Pons (tissue), 1 donor: ENCODE results near the gene CST3.
"Not testable (repeated sequence)": the region's sequence is repeated elsewhere in the genome, so short reads cannot be mapped to it uniquely, and the experiment has no call there.

Source experiments
- DNase-seq: peaks from one replicate; pipeline ENCODE4 v3.0.0-alpha.2; 2016; ENCODE audit warnings: low spot score

CST3 gene, protein sequence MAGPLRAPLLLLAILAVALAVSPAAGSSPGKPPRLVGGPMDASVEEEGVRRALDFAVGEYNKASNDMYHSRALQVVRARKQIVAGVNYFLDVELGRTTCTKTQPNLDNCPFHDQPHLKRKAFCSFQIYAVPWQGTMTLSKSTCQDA

DNA sequence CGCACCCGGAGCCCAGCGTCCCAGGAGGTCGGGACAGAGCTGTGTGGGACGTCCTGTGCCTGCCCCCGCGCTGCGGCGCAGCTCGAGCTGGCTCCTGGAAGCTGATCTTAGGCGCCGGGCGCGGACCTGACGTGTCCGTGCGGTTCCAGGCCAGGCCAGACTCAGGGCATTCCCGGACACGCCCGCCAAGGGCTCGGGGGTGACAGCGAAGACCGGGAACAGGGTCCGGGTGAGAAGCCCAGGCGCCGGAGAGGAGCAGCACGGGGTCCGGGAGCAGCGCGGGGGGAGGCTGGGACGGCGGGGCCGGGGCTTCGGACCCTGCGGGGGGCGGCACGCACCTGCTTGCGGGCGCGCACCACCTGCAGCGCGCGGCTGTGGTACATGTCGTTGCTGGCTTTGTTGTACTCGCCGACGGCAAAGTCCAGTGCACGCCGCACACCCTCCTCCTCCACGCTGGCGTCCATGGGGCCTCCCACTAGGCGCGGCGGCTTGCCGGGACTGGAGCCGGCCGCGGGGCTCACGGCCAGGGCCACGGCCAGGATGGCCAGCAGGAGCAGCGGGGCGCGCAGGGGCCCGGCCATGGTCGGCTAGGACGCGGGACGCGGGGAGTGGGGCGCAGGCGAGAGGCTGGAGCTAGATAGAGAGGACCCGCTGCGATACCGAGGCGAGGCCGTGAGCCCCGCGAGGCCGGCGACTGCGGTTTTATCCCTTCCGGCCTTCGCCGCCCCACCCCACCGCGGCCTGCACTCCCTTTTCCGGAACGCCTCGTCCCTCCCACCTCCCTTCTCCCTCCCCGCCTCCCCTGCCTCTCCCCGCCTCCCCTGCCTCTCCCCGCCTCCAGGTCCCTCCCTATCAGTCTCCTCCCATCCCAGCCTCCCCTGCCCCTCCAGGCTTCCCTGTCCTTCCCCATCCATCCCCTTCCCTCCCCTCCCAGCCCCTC, at the start of gene CST3:
CST3 (minus strand) TSS at position 674 of the 940 bp plus-strand sequence; CDS start at position 581, 93 bp downstream.
- DNase-seq, result peak; percentile 49

DNA sequence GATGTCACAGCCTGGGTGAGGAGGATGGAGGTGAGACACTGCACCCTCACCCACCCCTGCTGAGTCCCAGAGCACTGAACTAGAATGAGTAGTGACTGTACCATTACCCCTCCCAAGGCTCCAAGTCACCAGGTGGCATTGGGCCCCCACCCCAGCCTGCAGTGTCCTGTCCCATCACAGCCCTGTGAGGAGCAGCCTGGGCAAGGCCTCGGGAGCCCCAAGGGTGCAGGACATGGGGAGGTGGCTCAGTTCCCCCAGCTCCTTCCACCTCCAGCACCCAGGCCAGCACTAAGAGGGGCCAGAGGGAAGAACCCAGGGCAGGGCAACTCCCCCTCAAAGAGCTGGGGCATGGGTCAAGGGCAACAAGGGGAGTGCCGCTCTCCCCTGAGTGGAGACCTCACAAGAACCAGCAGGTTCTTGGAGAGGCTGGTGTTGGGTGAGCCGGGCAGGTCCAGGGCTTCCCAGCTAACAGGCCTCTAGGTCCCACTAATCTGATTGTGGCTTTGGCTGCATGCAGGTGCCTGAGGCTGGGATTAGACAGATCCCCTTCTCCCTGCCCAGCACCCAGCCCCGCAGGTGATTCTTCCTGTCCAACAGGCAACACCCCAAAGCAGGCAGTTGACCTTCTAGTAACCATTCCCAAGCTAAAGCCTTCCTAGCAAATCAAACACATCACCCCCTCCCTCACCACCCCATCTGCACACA, 48.4 kb upstream of the CST3 start:
- no peak for DNase-seq

DNA sequence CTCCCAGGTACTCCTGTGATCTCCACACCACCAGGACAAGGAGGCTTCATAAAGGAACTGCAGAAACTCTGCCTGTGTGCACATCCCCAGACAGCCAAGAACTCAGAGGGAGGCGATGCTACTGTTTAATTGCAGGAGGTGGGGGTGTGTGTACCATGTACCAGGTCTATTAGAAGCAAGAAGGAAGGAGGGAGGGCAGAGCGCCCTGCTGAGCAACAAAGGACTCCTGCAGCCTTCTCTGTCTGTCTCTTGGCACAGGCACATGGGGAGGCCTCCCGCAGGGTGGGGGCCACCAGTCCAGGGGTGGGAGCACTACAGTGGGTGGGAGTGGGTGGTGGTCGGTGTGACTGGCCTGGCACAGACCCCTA, 47.8 kb upstream of the CST3 start:
- not testable (repeated sequence) for DNase-seq

DNA sequence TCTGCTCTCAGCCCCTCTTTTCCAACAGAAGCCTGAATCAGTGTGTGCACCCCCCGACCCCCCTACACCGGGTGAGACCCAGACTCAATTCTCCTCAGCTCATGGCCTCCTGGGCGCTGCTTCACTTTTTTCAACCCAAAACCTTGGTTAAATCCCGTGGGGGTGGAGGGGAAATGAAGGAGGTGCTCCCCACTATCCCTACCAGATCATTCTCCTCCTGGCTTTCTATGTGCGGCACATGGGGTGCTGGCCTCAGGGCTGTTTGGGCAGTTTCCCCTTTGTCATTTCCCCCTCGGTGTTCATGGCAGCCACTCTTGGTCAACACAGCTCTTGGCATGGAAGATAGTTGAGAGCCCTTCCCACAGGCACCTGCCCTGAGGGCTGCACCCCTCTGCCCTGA, 46.5 kb upstream of the CST3 start:
- DNase-seq, result no peak

DNA sequence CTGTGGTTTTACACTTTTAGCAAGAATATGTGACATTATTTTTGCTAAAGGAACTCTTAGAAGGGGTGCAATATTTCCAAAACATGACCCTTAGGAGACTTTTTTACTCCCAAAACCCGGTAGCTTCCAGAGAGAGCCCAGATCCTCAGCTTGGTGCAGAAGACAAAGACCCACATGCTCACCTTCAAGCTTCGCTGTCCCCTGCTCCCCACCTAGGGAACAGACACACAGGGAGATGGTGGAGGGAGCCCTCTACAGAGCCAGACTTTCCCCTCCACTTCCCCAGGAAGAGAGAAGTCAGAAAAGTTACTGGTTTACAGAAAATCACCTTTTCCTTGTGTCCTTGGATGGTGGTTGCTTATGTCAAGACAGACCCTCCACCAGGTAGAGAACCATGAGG, 46.1 kb upstream of the CST3 start:
- no peak for DNase-seq

DNA sequence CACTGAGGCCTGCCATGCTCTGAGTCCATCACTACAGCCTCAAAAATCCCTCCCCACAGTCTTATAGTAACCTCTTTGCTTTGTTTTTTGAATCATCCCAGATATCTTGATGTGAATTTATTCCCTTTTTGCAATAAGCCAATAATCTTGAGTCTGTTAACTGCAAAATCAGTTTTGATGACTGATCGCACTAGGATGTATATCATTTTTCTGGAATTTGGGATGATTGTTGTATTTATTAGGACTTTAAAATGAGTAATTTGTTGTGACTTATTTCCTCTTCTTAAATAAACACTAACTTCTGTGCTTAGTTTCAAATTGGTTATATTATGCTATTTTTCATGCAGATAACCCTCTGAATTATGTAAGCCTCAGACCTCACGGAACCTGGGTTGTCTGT, 45.5 kb upstream of the CST3 start:
- DNase-seq, result no peak

DNA sequence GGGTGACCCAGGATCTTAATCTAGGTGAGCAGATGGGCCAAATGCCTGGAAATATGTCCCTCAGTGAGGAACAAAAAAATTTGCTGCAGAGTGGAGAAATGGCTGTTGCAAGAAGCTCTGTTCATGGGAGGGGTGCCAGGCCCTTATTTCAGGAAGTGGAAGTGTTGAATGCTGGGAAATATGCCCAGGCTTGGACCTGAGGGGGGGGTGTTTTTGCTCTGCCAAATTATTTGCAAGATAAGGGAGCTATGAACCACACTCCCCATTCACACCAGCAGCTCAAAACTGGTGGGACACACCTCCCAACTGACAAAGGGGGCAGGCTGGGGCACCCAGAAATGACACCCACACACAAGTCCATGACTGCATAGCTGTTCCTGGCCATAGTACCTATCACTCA, 42.4 kb upstream of the CST3 start:
- DNase-seq, result no peak

DNA sequence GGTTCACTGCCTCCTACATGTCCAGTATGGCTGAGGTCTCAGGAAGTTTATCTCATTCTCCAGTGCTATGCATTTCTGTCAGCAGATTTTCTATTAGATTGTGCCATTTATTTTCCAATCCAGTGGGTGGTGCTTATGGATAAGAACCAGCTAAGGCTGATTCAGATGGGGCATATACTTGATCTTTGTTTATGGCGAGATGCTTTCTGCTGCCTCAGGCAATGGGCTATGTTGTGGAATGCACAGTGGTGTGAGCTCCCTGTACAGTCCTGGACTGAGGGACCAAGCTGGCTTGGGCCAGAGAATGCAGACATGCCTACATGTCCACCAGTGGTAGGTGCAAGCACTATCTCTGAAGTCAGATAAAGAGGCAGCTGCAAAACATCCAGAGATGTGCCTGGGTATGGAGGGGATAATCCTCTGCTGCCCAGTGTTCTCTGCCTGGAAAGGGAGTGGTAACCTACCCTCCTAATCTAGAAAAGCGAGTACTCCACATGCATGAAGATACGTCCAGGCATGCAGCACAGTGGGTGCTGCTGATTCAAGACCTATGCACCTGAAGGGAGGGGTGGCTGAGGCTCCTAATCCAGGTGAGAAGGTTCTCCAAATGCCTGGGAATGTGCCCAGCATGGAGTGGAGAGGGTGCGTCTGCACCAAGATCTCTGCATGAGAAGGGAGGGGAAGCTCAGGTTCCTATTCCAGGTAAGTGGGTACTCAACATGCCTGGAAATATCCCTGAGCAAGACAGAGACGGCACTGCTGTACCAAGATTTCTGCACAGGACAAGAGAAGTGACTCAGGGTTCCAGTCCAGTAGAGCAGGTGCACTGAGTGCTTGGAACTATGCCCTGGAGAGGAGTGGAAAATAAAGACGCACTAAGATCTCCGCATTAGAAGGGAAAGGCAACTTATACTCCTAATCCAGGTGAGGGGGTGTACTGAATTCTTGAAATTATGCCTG, 41.7 kb upstream of the CST3 start:
- no peak for DNase-seq

DNA sequence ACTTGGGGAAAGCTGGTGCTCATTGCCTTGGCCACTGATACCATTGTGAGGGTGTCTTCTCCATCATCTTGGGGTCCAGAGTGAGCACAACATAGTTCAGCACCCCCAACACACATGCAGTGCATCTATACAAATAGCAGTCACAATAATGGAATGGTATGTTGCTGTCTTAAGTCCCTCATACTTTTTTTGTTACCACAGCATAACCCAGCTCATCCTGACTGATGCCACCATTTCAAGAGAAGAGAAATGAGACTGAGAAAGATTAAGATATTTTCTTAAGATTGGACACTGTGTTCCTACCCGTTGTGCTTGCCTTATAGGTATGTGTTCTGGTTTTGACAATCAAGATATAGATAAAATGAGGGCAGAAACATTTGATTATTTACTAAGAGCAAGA, 35.5 kb upstream of the CST3 start:
- no peak for DNase-seq

DNA sequence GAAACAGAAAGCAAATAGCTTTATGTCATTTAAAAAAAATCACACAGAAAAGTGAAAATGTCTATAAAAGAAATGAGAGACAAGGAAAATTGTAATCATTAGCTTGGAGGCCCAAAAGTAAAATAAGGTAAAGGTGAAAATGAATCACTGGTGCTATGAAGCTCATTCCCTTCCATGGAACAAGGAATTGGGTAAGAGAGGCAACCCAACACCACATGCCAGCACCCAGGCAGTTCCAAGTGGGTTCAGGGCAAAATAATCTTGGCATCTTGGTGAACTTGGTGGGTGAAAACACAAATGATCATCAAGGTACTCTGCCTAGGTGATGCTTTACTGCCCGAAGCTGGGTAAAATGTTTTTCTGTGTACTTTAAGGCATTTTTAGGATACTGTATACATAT, 34.4 kb upstream of the CST3 start:
- no peak for DNase-seq

DNA sequence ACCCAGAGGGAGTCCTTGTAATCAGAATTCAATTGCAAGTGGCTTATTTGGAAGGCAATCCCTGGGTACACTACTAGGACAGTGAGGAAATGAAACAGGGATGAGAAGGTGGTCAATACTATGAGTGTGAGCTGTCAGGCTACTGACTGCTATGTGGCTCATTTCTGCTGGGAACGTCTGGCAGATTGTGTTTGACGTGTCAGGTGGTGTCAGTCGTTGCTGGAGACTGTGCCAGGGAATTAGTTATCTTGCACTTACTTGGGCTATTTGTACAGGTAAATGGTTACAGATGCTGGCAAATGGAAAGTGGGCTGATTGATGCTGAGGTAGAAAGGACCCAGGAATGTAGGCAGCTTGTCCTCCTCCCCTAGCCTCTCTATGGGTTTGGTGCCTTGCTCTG, 33.7 kb upstream of the CST3 start:
- no peak for DNase-seq

DNA sequence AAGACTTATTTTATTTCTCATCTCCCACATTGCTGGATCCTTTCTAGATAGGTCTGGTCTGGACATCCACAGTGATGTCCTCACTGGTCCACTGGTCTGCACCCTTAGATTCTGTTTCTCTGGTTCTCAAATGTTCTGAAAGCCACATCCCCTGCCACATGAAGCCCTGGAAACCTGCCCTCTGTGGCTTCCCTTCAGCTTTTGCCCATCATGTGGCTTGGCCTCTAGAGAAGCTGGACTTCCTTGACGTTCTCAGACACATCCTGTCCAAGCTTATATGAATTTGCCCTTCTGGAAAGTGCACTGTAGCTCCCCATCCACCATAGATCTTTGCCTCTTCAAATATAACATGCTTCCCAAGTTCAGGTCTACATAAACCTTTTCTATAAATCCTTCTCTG, 32.6 kb upstream of the CST3 start:
- DNase-seq, result peak; percentile 24

DNA sequence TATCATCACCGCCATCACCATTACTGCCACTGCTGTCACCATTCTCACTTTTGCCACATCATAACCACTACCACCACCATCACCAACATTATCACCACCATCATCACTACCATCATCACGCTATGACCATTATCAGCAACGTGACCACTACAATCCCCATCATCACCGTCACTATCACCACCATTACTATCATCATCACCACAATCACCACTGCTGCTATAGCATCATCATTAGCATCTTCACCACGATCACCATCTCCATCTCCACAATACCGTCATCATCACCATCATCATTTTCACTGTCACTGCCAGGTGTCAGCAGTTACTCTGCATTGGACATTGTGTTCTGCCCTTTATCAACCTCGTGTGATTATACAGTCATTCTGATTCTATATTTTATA, 32.1 kb upstream of the CST3 start:
- no peak for DNase-seq

DNA sequence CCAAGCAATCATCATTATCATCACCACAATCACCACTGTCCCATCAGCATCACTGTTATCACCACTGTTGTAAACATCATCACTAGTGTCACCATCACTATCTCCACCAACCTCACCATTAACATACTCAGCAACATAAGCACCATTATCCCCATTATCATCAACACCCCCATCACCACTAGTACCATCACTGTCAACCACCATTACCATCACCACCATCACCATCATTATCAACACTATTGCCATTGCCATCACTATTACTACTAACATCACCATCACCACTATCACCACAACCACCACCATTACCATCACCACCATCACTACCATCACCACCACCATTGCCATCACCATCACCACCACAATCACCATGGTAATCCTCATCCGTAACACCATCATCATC, 31.6 kb upstream of the CST3 start:
- DNase-seq, result no peak

DNA sequence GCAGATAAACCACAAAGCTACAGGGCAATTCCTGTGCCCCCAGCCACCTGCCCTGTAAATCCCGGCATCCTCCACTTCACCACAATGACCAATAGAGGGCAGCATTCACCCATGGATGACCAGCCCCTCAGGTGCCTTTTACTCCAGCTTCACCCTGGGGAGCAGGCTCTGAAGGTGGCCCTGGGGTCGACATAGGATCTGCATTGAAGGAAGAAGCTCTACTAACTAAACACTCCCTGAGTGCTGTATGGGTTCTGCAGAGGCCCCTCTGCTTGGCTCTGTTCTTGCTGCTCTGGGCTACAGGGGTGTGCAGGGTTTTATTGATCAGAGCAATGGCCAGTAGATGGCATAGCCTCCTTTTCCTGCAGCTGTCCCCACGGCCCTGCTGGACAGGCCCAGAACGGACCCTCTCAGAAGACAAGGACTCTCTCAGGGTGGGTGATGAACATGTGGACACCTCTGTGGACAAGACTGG, 30.8 kb upstream of the CST3 start:
- DNase-seq, result peak; percentile 48

DNA sequence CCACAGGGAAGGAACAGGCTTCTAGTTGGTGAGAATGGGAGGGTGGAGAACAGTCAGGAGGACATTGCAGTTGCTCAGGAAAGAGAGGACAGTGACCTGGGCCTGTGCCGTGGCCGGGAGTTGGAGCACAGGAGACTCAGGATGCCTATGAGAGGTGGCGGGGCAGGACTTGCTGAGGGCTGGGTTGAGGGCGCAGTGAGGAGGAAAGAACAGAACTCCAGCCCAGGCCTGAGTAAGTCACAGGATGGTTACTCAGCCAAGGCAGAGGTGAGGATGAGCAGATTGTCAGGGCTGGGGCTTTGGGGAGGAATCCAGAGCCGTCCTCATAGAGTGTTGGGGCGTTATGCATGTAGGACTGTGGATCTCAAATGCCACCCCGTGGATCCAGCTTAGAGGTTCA, 29.9 kb upstream of the CST3 start:
- DNase-seq, result no peak

DNA sequence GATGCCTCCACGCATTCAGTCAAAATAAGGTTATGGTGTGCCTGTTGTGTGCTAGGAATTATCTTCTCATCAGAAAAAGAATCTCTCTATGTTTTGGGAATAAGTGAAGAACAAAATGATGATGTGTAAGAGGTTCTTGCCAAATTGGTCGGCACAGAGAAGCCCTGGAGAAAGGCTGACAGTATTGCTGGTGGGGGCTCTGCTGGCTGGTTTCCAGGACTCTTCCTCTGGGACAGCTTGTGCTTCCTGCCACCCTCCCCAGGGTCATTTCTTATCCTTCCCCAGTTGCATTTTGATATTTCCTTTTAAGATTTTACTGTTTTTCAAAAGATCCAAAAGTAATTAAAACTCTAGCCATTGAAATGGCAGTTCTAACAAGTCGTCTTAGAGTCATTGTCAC, 28.9 kb upstream of the CST3 start:
- DNase-seq, result no peak

DNA sequence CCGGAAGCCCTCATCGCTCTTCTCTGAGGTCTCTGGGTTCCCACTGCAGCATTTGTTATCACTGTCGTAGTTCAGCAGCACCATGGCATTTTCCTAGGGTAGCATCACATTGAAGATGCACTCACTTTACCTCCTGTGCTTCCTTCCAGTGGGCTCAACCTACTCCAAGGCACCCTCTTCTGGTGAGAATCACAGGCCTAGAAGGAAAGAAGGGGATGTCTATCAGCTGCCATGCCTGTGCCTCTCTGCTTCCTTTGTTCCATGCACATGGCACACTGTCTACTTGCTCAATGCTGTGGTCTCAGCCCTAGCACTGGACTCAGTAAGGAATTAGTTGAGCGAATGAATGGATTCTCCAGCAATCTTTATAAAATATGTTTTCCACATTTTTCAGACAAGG, 28.4 kb upstream of the CST3 start:
- no peak for DNase-seq

DNA sequence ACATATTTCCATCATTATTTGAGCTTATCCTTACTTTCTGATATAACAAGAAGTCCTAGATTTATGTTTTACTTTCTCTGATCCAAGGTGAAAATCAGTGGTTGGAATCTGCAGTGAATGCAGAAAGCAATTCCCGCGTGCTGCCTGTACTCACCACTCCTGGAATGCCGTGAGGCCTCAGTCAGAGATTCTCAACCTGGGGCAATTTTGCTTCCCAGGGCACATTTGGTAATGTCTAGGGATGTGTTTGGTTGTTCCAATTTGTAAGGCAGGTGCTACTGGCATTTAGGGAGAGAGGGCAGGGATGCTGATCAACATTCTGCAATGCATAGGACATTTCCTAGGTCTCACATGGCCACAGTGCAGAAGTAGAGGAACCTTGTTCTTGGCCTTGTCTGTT, 27.2 kb upstream of the CST3 start:
- no peak for DNase-seq

DNA sequence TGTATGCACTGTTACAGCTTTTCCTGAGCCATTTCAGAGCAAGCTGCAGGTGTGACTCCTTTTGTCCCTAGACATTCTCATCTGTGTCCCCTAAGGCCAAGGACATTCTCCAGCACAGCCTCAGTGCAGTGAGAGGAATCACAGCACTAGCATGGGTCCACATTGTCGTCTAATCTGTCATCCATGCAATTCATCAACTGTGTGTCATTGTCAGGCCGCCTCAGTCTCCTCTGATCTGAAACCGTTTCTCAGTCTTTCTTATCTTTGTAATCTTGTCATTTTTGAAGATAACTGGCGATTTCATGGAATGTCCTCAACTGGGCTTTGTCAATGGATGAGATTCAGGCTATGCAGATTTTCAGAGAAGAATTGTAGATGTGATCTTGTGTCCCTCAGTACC, 26.3 kb upstream of the CST3 start:
- not testable (repeated sequence) for DNase-seq

DNA sequence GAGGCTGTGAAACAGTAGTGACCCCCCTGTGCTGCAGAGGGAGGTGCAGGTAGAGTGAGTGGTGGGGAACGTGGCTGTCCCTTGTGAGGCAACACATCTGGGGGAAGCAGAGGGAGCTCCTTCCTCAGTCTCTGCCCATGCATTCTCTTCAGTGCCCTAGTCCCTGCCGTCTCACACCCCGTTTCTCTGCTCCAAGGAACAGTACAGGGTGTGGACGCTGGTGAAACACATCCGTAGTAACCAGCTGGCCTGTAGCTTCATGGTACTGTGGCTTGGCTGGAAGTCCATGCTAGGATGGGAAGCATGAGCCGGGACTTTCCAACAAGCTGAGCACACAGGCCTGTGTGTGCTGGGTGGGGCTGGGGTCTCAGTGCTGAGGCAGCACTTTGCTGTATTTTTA, 25.4 kb upstream of the CST3 start:
- no peak for DNase-seq
